ENCODE data around the gene ATG4D. TPM values are rescaled to one million over a fixed set of nuclear protein-coding genes. Genes with fewer than 3 reads are reported as not detected.

The ATG4D gene
- total and polyA plus RNA-seq, 2 of the 4 experiments (the other 2 are of a cell fraction) = 8.2 to 21.8 TPM

- in situ Hi-C loops (cut with MboI; ENCODE audit: low sequenced_read_pairs) (no loop called here), intact Hi-C loops (cut with micrococcal nuclease) (no loop called here), dilution Hi-C loops (cut with HindIII; ENCODE audit: low sequenced_read_pairs, unreplicated experiment) (no loop called here)
- no peak overlapping the region for H3K18ac ChIP-seq (ENCODE audit: low read depth, low read length)
- H3K4me1 ChIP-seq (ENCODE audit: control insufficient read depth, insufficient read depth, low read length) = no peaks in the 10 kb centered on the region; the same call in 1 of the 2 replicates
- H3K14ac ChIP-seq (replicated peaks; ENCODE audit: low read depth, low read length) = no peak overlapping the region
- no peak overlapping the region for H2BK15ac ChIP-seq (ENCODE audit: low read depth, low read length)
- H3K56ac ChIP-seq (ENCODE audit: extremely low read depth, insufficient read depth, low read length) = no peak overlapping the region
- ATAC-seq (ENCODE audit: low read depth) = no peak
- H3K9ac ChIP-seq (ENCODE audit: low read depth, low read length) = no peak overlapping the region
- no peak overlapping the region for H4K5ac ChIP-seq (ENCODE audit: low read depth, low read length)
- BruUV-seq (replicated peaks) = no TSS peak
- no peak overlapping the region for H4K8ac ChIP-seq (ENCODE audit: low read depth in 2 of 2, low read length in 2 of 2)
- H4K20me1 ChIP-seq (ENCODE audit: insufficient read depth, low read length) = no peaks in the 10 kb centered on the region
- H3K27me3 ChIP-seq (ENCODE audit: control insufficient read depth, insufficient read depth, low read length) = peaks cover 4% of the 10 kb centered on the region
- H3K4me3 ChIP-seq (ENCODE audit: insufficient read depth, low read depth, low read length) = no peak overlapping the region
- CTCF ChIA-PET = no interaction called here
- H3K27ac ChIP-seq (ENCODE audit: insufficient read depth, low read length) = no peak overlapping the region
- no peak overlapping the region for H2AFZ ChIP-seq (replicated peaks; ENCODE audit: low read length, poor library complexity)
- DNase-seq = no peak
- no peaks in the 10 kb centered on the region; a peak in 1 of 4 replicates for H3K79me1 ChIP-seq (ENCODE audit: low read depth in 1 of 2, low read length in 2 of 2)
- 82% methylated on average over 4 of the region's 16 CpGs; no CpG with 5 or more reads in 1 of the 2 experiments for WGBS, 2 experiments (ENCODE audit: extremely low coverage in 2 of 2, insufficient read length in 1 of 2)
- H2BK5ac ChIP-seq (ENCODE audit: low read depth, low read length, poor library complexity, severe bottlenecking) = no peak overlapping the region
- no peaks in the 10 kb centered on the region for H3K36me3 ChIP-seq (ENCODE audit: control insufficient read depth, insufficient read depth, low read length)
- POLR2A ChIA-PET (ENCODE audit: unreplicated experiment) = no interaction called here
- no peak overlapping the region for H3K23ac ChIP-seq (ENCODE audit: low read depth, low read length)
- no peaks in the 10 kb centered on the region for H3K9me3 ChIP-seq (ENCODE audit: control insufficient read depth, insufficient read depth, low read length)
- TF ChIP-seq RFX5 (IDR thresholded peaks at IDR 0.05; ENCODE audit: low read depth, low read length) (no peak), MAFK (IDR thresholded peaks at IDR 0.05; ENCODE audit: low read depth, low read length) (no peak)
- 0 out of 2 replicates have a peak, but pooled peaks cover 3% of the 10 kb centered on the region for H3K9me1 ChIP-seq (ENCODE audit: insufficient read depth, low read length)
- H2AK9ac ChIP-seq (replicated peaks; ENCODE audit: low read depth, low read length, poor library complexity) = no peak overlapping the region
- no peak overlapping the region for H3K4ac ChIP-seq (ENCODE audit: low read depth, low read length)
- H2AK5ac ChIP-seq (ENCODE audit: low read depth, low read length) = no peak overlapping the region
- no peak overlapping the region for H3K4me2 ChIP-seq (ENCODE audit: low read depth, low read length)
- H2BK20ac ChIP-seq (ENCODE audit: low read depth, low read length) = no peak overlapping the region
- H2BK120ac ChIP-seq (ENCODE audit: low read depth, low read length) = no peak overlapping the region
- H4K91ac ChIP-seq (ENCODE audit: insufficient read depth, low read depth, low read length) = no peak overlapping the region
Observed at GRCh38 chr19:10508036-10508435, 35.7 kb upstream of the ATG4D start.
